GM18873 (cell line): ENCODE data around the gene COQ8B.
A peak's percentile ranks its signal among the peaks of the same experiment; 100 is the strongest.

ENCODE experiments used
- ATAC-seq: cut with Tn5 transposase; IDR thresholded peaks from one replicate; pipeline ENCODE4 v1.9.1; 2021; ENCODE audit warnings: mild to moderate bottlenecking, moderate library complexity, moderate number of reproducible peaks; ENCODE audit not compliant: unreplicated experiment, low FRiP score

The COQ8B gene

GRCh38 chr19:40718774-40719391 lies 2.2 kb upstream of the COQ8B start:
- no peak for ATAC-seq

DNA sequence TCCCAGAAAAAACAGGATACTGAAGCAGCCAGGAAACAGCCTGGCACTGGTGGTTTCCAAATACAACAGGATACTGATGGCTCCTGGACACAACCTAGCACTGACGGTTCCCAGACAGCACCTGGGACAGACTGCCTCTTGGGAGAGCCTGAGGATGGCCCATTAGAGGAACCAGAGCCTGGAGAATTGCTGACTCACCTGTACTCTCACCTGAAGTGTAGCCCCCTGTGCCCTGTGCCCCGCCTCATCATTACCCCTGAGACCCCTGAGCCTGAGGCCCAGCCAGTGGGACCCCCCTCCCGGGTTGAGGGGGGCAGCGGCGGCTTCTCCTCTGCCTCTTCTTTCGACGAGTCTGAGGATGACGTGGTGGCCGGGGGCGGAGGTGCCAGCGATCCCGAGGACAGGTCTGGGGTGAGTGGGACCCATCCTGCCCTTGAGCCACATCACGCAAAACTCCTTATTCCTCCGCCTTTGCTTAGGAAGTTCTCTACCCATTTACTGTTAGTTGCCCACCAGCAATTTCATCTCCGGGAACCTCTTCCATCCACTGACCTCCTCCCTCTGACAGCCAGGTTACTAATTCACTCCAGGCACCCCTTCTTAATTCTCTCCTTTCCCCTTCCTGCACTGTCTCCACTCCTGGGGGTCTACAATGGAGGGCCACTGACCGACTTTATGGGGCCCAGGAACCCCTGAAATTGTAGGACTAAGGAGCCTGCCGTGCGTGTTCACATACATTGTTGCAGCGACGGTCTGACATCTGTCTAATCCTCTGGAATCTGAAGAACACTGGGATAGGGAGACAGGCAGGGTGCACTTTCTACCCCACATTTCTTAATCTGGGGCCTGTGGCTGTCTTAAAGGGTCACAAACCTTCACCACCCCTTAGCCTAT lies 1.4 kb upstream of the COQ8B start:
- no peak for ATAC-seq

DNA sequence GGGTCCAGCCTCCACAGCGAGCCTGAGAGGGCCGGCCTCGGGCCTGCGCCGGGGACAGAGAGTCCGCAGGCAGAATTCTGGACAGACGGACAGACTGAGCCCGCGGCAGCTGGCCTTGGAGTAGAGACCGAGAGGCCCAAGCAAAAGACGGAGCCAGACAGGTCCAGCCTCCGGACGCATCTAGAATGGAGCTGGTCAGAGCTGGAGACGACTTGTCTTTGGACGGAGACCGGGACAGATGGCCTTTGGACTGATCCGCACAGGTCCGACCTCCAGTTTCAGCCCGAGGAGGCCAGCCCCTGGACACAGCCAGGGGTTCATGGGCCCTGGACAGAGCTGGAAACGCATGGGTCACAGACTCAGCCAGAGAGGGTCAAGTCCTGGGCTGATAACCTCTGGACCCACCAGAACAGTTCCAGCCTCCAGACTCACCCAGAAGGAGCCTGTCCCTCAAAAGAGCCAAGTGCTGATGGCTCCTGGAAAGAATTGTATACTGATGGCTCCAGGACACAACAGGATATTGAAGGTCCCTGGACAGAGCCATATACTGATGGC lies 716 bp upstream of the COQ8B start:
- ATAC-seq, result no peak

DNA sequence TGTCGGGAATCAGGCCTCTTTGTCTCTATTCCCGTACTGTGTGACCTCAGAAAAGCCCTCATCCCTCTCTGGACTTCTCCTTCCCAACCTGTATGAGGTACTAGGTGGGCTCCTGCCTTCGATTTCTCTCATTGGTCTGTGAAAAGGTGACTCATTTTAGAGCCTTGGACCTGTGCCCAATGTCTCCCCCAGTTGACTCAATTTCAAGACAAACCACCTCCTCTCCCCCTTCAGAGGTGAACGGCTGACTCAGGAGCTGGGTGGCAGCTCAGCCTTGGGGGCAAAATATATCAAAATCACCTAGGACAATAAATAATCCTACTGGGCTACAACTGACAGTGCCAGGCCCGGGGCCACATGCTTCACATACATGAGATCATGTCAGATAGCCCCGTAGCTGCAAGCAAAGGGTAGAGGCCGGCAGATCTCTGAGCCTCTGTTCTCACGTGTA lies 630 bp downstream of the COQ8B start:
- ATAC-seq, result no peak

DNA sequence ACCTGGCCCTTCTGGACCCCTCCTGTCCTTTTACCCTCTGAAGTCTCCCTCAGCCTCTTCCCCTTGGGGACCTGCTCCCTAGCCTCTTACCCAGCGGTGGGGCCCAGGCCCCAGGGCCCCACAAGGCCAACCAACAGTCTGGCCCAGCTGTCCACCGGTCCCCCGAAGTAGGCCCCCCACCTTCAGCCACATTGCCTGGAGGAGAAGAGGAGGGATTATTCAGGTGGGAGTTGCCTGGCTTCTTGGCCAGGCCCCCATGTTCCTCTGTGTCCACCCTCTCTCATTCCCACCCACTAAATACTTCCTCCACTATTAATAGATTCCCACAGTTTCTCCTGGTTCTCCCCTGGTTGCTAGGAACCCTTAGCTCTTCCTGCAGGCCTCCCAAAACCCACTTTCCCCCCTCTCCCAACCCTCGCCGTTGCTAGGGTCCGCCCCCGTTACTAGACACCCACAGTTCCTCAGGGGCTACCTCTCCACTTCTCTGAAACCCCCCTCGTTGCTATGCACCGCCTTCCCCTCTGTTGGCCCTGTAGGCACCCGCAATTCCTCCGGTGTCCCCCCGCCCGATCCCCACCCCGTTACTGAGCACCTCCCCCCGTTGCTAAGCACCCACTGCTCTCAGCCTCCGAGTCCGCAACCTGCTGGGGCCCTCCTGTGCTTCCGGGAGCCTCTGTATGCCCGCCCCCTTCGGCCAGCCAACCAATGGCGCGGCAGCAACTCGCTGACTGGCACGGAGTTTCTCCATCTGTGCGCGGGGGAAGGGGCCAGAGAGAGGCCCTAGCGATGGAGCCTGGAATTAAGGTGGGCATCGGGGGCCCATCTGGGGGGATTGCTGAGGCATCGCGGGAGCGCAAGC lies 2.0 kb downstream of the COQ8B start:
- ATAC-seq, result peak; percentile 48

- ATAC-seq, result no peak
These were observed 2.7 kb downstream of the COQ8B start for GRCh38 chr19:40713939-40714338.

GRCh38 chr19:40709817-40710216 lies 6.9 kb downstream of the COQ8B start:
- no peak for ATAC-seq

GRCh38 chr19:40707615-40708014 lies 9.1 kb downstream of the COQ8B start:
- ATAC-seq, result no peak

- no peak for ATAC-seq
These were observed 10.6 kb downstream of the COQ8B start for GRCh38 chr19:40705950-40706619.

DNA sequence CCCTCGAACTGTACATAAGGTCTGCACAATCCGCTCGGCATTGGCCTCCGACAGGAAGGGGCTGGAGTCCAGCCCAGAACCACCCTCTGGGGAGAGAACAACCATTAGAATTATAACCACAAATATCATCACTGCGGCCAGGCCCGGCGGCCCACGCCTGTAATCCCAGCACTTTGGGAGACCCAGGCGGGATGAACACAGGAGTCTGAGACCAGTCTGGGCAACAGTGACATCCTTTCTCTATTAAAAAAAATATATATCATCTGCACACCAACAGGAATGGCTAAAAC lies 11.4 kb downstream of the COQ8B start:
- ATAC-seq, result no peak

DNA sequence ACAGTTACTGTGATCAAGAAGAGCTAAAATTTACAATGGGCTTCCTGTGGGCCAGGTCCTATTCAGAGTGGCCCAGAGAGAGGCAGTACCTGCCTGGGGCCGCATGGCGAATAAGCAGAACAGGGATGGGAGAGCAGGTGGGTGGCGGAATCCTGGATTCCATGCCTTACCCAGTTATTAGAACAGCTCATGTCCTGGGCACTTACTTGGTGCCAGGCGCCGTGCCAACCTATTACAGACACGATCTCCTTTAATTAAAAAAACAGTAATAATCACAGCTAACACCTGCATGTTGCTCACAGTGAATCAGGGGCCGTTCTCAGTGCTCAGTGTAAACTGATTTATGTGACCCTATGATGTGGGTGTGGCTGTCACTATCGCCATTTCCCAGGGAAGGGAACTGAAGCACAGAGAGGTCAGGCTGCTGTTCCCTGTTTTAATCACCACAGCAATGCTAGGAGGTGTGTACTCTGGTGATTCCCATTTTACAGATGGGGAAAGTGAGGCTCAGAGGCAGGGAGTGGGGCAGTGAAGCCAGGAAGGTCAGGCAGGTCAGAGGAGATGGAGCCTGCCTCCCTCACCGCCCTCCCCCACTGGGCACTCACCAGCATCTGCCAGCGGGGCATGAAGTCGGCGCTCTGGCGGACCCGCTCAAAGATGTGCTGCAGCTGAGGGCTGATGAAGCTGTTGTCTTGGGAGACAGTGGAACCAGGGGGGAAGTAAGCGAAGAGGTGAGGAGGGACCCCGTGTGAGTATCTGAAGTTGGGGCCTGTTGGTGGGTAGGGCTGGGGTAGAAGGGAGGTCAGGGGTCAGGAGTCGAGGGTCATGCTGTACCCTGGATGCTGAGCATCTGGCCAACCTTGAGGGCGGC lies 12.0 kb downstream of the COQ8B start:
- ATAC-seq, result no peak

DNA sequence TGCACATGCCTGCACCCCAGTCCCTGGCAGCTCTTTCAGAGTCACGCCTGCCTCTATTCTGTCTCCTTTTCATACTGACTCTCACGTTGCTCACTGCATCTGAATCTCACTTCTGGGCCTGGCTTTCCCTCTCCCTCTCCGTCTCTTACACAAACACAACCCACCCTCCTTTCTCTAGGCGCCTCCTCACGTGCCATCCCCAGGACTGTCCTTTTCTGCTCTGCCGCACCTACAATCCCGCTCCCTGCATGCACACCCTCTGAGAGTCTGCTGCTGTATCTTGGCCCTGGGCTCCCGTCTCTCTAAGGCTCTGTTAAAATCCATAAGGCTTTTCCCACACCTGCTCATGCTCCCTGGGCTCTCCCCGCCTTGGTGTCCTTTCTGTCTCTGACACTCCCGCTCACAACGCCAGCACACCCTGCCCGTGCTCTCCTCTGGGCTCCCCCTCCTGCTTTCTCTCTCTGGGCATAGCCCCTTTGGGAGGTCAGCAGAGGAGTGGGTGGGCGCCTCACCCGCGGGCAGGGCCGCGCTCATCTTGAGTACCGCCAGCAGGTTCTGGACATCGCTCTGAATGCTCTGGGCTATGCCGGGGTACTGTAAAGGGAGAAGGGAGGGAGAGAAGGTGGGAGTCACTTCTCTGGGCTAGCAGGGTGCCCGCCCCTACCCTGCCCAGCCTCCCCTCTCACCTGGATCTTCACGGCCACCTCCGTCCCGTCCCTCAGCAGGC lies 13.5 kb downstream of the COQ8B start:
- no peak for ATAC-seq

- ATAC-seq, result no peak
These were observed 14.2 kb downstream of the COQ8B start for GRCh38 chr19:40702337-40703012.

DNA sequence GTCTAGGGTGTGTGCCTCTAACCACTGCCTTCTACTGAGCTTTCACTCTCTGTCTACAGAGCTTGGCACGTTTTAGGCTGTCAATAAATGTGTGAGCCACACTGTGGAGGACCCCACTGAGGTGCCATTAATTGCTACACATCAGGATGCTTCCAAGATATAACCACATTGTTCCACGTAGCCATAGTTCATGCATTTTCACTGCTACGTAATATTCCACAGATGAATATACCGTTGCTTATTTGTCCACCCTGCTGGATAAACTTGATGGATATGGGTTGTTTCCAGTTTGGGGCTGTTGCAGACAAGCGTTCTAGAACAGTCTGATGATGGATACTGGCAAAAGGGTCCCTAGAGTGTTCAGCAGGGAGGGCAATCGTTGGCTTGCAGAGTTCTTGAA lies 14.9 kb downstream of the COQ8B start:
- ATAC-seq, result no peak

DNA sequence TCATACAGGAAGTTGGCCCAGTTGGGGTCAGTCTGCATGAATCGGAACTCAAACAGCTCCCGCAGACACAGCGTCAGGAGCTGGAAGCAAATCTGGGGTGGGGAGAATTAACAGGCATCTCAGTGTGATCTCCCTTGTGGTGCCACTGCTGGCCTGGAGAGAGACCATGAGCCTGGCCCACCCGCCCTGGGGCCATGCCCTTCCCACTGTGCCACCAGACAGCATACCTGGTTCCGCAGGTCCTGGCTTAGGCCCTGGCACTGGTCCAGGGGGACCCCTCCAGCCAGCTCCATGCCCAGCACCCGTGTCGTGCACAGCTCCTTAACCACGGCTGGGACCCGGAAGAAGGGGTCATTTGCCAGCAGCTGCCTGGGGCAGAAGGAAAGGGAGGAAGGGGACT lies 16.6 kb downstream of the COQ8B start:
- no peak for ATAC-seq

DNA sequence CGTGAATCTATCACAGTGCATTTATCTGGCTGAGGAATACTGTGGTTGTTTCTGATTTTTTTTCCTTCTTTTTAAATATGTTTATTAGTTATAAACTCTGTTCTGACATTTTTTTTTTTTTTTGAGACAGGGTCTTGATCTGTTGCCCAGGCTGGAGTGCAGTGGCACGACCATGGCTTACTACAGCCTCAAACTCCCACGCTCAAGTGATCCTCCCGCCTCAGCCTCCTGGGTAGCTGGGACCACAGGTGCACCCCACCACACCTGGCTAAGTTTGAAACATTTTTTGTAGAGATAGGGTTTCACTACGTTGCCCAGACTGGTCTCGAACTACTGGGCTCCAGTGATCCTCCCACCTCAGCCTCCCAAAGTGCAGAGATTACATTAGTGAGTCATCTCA lies 19.7 kb downstream of the COQ8B start:
- no peak for ATAC-seq

DNA sequence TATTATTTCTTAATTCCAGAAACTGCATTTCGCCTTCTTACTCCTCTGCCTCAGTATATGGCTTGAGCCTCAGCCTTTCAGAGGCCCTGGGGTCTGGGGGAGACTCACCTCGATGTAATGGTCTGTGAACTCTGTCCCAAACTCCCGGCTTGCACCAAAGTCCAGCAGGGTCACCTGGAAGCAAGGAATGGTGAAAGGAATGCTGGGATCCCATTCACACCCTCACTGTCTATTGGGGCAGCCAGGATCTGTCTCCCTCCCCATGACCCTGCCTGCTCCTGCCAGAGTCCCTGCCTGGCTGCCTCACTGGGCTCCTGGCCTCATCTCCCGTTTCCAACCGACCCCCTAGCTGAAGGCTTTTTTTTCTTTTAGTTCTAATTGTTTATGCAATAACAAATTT lies 20.8 kb downstream of the COQ8B start:
- no peak for ATAC-seq

- ATAC-seq, result no peak
These were observed 22.8 kb downstream of the COQ8B start for GRCh38 chr19:40693896-40694295.
